K562 (cell line): ENCODE results near the gene TANGO6. TPM values are rescaled to one million over a fixed set of nuclear protein-coding genes. Genes with fewer than 3 reads are reported as not detected.

Experiments
- ATF1 ChIP-seq, 2 experiments: fragments of 450-650 bp in 1 of 2; IDR thresholded peaks; 2 replicates each; pipeline ENCODE4 v1.6.1; 2016; ENCODE audit warnings: missing compliant biosample characterization in 1 of 2, missing genetic modification characterization in 1 of 2
- CHD7 ChIP-seq: fragments of 200-600 bp; sonication (generic); IDR thresholded peaks from one replicate; pipeline ENCODE4 v1.6.1; 2012; ENCODE audit warnings: mild to moderate bottlenecking, low read depth, low read length, inconsistent platforms
- EGR1 ChIP-seq: fragments of 450-650 bp; conservative IDR thresholded peaks from 2 replicates; pipeline ENCODE4 v1.6.1; 2017; ENCODE audit warnings: mild to moderate bottlenecking
- KAT2B ChIP-seq: IDR thresholded peaks from one replicate; pipeline ENCODE4 v1.6.1; 2012; ENCODE audit warnings: low read depth, mild to moderate bottlenecking, control low read depth, inconsistent platforms, low read length, moderate library complexity
- LCOR ChIP-seq: sonication (generic); formaldehyde crosslinking; IDR thresholded peaks from 2 replicates; pipeline ENCODE4 v1.8.0; 2022; ENCODE audit warnings: mild to moderate bottlenecking, missing genetic modification reagents
- MLLT1 ChIP-seq, 2 experiments: fragments of 450-650 bp; IDR thresholded peaks; 2 replicates each; pipeline ENCODE4 v1.6.1; 2016
- NR2C2 ChIP-seq, 2 experiments: fragments of 200-800 bp in 1 of 2; sonication (Bioruptor generic) in 1 of 2; sonication (generic) in 1 of 2; formaldehyde crosslinking in 1 of 2; IDR thresholded peaks; 2 replicates each; pipeline versions ENCODE4 v1.6.1 to v1.8.0; 2016 to 2022; ENCODE audit warnings: mild to moderate bottlenecking in 1 of 2, missing compliant biosample characterization in 1 of 2, missing genetic modification characterization in 1 of 2, missing genetic modification reagents in 1 of 2
- PTBP1 ChIP-seq: fragments of 200-400 bp; formaldehyde crosslinking; IDR thresholded peaks from 2 replicates; pipeline ENCODE4 v1.6.1; 2017; ENCODE audit warnings: low read depth, low read length
- SFPQ ChIP-seq: fragments of 200-400 bp; formaldehyde crosslinking; IDR thresholded peaks from 2 replicates; pipeline ENCODE4 v1.6.1; 2017; ENCODE audit warnings: mild to moderate bottlenecking, low read depth, low read length, moderate library complexity
- TCF7 ChIP-seq: sonication (generic); IDR thresholded peaks from 2 replicates; pipeline ENCODE4 v1.6.1; 2016; ENCODE audit warnings: antibody characterized with exemption, borderline replicate concordance
- ZNF24 ChIP-seq: fragments of 450-650 bp; IDR thresholded peaks from 2 replicates; pipeline ENCODE4 v1.6.1; 2016
- ZNF830 ChIP-seq: fragments of 250-450 bp; sonication (Bioruptor Pico); IDR thresholded peaks from 2 replicates; pipeline ENCODE4 v1.5.0; 2021; ENCODE audit warnings: mild to moderate bottlenecking
- polyA plus RNA-seq, 8 experiments: library from polyadenylated mRNA; depleted of rRNA in 4 of 8; stranded (reverse) in 5 of 8; unstranded in 3 of 8; fragments of >200 nt; fragmentation: Nextera tagmentation in 2 of 8; fragmentation: Illumina TruSeq in 1 of 8; extraction: Ambion mirVana in 2 of 8; extraction: Trizol in 1 of 8; gene quantifications; 2 replicates each; pipeline versions ENCODE4 v1.2.1 to v1.2.3, GENCODE V29; 2011 to 2014; ENCODE audit warnings: inconsistent platforms in 1 of 8, missing spikeins in 1 of 8
- total RNA-seq, 7 experiments: library from RNA; depleted of rRNA in 6 of 7; stranded (reverse); fragments of >200 nt in 6 of 7; fragmentation: Illumina TruSeq in 2 of 7; extraction: Trizol in 2 of 7; gene quantifications; 2 replicates each; pipeline versions ENCODE4 v1.2.1 to v1.2.3, GENCODE V29; 2011 to 2021; ENCODE audit warnings: low replicate concordance in 1 of 7

Gene TANGO6
- total and polyA plus RNA-seq, 9 of the 15 experiments (the other 6 are each of a cell fraction or from before 2014, with no cell fraction given), result 1.6 to 15.2 (median 9.6) TPM

- TF ChIP-seq MLLT1 (IDR thresholded peaks at IDR 0.05) (no peak), ZNF24 (0 out of 2 replicates have a peak, but pooled peaks have one; percentile 18), LCOR (CRISPR knock-in tag) (no peak), KAT2B (no peak), ZNF830 (CRISPR knock-in tag) (no peak), NR2C2 (CRISPR knock-in tag; IDR thresholded peaks at IDR 0.05) (peak; percentile 98), NR2C2 (tag; IDR thresholded peaks at IDR 0.05) (peak; percentile 99), PTBP1 (no peak), EGR1 (peak; percentile 19; the same call in 1 of the 2 replicates), ATF1 (CRISPR knock-in tag; IDR thresholded peaks at IDR 0.05) (peak; percentile 40; the same call in 1 of the 2 replicates), ATF1 (tag; IDR thresholded peaks at IDR 0.05) (peak; percentile 79), SFPQ (no peak), TCF7 (no peak), CHD7 (no peak)
Observed at GRCh38 chr16:69132424-69133252, 289.3 kb downstream of the TANGO6 start, which contains the start of the genes CHTF8 and UTP4 (continued).
